ENCODE measurements around the gene ELMO1.

DNA sequence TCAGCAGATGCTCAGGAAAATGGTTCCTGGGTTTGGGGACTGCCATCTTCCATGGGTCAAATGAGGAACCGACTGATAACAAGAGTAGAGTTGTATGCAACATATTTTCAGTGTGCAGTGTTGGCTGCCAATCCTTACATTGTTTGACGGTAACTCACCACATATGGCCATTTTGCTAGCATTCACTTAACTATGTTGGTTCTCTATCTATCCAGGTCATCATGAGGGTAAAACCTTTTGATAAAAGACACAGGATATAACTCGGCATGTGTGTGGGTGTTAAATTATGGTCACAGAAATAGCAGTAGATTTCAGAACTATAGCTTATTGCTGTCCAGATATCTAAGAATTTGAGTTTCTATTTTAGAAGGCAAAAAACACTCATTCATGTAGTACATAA, 583.6 kb downstream of the ELMO1 start:
- TF ChIP-seq, protein P1, sequence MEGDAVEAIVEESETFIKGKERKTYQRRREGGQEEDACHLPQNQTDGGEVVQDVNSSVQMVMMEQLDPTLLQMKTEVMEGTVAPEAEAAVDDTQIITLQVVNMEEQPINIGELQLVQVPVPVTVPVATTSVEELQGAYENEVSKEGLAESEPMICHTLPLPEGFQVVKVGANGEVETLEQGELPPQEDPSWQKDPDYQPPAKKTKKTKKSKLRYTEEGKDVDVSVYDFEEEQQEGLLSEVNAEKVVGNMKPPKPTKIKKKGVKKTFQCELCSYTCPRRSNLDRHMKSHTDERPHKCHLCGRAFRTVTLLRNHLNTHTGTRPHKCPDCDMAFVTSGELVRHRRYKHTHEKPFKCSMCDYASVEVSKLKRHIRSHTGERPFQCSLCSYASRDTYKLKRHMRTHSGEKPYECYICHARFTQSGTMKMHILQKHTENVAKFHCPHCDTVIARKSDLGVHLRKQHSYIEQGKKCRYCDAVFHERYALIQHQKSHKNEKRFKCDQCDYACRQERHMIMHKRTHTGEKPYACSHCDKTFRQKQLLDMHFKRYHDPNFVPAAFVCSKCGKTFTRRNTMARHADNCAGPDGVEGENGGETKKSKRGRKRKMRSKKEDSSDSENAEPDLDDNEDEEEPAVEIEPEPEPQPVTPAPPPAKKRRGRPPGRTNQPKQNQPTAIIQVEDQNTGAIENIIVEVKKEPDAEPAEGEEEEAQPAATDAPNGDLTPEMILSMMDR (IDR thresholded peaks at IDR 0.05): no peak
- no peak for TF ChIP-seq POLR2A (IDR thresholded peaks at IDR 0.05)

All from adrenal gland (tissue), 5 donors.